Tibial nerve (tissue), 4 donors: ENCODE data around the gene DAG1. TPM values are rescaled to one million over a fixed set of nuclear protein-coding genes. Genes with fewer than 3 reads are reported as not detected.

Experiments used
- DNase-seq, 2 donors: peaks; one replicate each; pipeline ENCODE4 v3.0.0-alpha.2; 2019; ENCODE audit warnings: low spot score in 2 of 2
- H3K27ac ChIP-seq, 4 donors: fragments of 200-600 bp; sonication (generic) in 3 of 4; one replicate each; pipeline ENCODE4 v1.5.1; 2017 to 2019; ENCODE audit warnings: mild to moderate bottlenecking in 1 of 4
- H3K27me3 ChIP-seq, 2 donors: fragments of 200-600 bp; sonication (generic) in 1 of 2; one replicate each; pipeline versions ENCODE4 v1.5.1 to v1.6.0; 2017 to 2019
- H3K36me3 ChIP-seq, 3 donors: fragments of 200-600 bp; sonication (generic); one replicate each; pipeline ENCODE4 v1.5.1; 2018 to 2019
- H3K4me1 ChIP-seq, 4 donors: fragments of 200-600 bp; sonication (generic) in 3 of 4; one replicate each; pipeline ENCODE4 v1.5.1; 2017 to 2019
- H3K4me3 ChIP-seq, 4 donors: fragments of 200-600 bp; sonication (generic) in 3 of 4; one replicate each; pipeline ENCODE4 v1.5.1; 2017 to 2019; ENCODE audit warnings: mild to moderate bottlenecking in 1 of 4, moderate library complexity in 1 of 4
- H3K9me3 ChIP-seq, 4 donors: fragments of 200-600 bp; sonication (generic) in 3 of 4; one replicate each; pipeline ENCODE4 v1.5.1; 2017 to 2019
- EP300 ChIP-seq, 2 donors: sonication (generic); formaldehyde crosslinking; IDR thresholded peaks; one replicate each; pipeline ENCODE4 v1.6.1; 2017; ENCODE audit warnings: antibody characterized with exemption in 2 of 2, mild to moderate bottlenecking in 1 of 2
- POLR2A ChIP-seq, 2 donors: fragments of 450-650 bp; IDR thresholded peaks; one replicate each; pipeline ENCODE4 v1.6.1; 2017; ENCODE audit warnings: antibody characterized with exemption in 2 of 2, mild to moderate bottlenecking in 2 of 2, moderate library complexity in 2 of 2
- WGBS, 2 donors: methylation state at CpG; one replicate each; pipeline ENCODE4 v1.1.5; 2018; 5-methylcytosine and 5-hydroxymethylcytosine counted together
- total RNA-seq, 4 donors: library from RNA; depleted of rRNA; stranded (reverse); fragments of >200 nt; gene quantifications; one replicate each; pipeline ENCODE4 v1.1.0, GENCODE V29; 2016
- TF ChIP-seq, protein P1 (sequence below), 5 experiments: fragments of 200-600 bp in 3 of 5; fragments of 450-650 bp in 2 of 5; sonication (generic) in 3 of 5; IDR thresholded peaks; one replicate each; pipeline ENCODE4 v1.5.1; 2016 to 2019; ENCODE audit warnings: antibody characterized with exemption in 5 of 5, mild to moderate bottlenecking in 3 of 5, moderate library complexity in 2 of 5

The DAG1 gene
- total RNA-seq = 100 to 1,000 TPM; 113 to 142 (median 126) TPM

GRCh38 chr3:49469936-49470713 lies at the start of gene DAG1:
TSS of gene DAG1 (plus strand) at chr3:49470267. CDS start at chr3:49510535, 40,268 bp downstream.
- H3K4me3 ChIP-seq = peak within 1 kb of the TSS; percentile 73 to 97 (median 81)
- 0 to 1% methylated on average over 29 to 38 of the region's 108 CpGs for WGBS, 2 donors
- TF ChIP-seq POLR2A (IDR thresholded peaks at IDR 0.05) (peak; percentile 71 to 78), EP300 (IDR thresholded peaks at IDR 0.05) (peak in 1 of 2 donors; percentile 63)
- TF ChIP-seq, protein P1, sequence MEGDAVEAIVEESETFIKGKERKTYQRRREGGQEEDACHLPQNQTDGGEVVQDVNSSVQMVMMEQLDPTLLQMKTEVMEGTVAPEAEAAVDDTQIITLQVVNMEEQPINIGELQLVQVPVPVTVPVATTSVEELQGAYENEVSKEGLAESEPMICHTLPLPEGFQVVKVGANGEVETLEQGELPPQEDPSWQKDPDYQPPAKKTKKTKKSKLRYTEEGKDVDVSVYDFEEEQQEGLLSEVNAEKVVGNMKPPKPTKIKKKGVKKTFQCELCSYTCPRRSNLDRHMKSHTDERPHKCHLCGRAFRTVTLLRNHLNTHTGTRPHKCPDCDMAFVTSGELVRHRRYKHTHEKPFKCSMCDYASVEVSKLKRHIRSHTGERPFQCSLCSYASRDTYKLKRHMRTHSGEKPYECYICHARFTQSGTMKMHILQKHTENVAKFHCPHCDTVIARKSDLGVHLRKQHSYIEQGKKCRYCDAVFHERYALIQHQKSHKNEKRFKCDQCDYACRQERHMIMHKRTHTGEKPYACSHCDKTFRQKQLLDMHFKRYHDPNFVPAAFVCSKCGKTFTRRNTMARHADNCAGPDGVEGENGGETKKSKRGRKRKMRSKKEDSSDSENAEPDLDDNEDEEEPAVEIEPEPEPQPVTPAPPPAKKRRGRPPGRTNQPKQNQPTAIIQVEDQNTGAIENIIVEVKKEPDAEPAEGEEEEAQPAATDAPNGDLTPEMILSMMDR (IDR thresholded peaks at IDR 0.05) = peak in 2 of 5 experiments; percentile 32 to 46
- H3K36me3 ChIP-seq = peaks cover 0 to 10% (median 0%) of the 10 kb centered on the region in 3 donors
- H3K9me3 ChIP-seq = no peaks in the 10 kb centered on the region
- no peaks in the 10 kb centered on the region for H3K27me3 ChIP-seq
- peak; percentile 99 for DNase-seq
- peak within 1 kb of the TSS; percentile 95 to 99 (median 96) for H3K27ac ChIP-seq
- peaks cover 0 to 70% (median 41%) of the 10 kb centered on the region in 4 donors for H3K4me1 ChIP-seq

- no peak for TF ChIP-seq POLR2A (IDR thresholded peaks at IDR 0.05)
- TF ChIP-seq, protein P1 (IDR thresholded peaks at IDR 0.05) = no peak
- no peak for TF ChIP-seq EP300 (IDR thresholded peaks at IDR 0.05)
- Histone ChIP-seq H3K4me3 (peak overlapping the region; percentile 14 to 41 (median 32)), H3K27ac (peak overlapping the region in 3 of 4 donors; percentile 11 to 54 (median 32)), H3K27me3 (no peaks in the 10 kb centered on the region), H3K36me3 (peaks cover 0 to 64% (median 4%) of the 10 kb centered on the region in 3 donors), H3K4me1 (peaks cover 0 to 26% (median 2%) of the 10 kb centered on the region in 4 donors), H3K9me3 (no peaks in the 10 kb centered on the region)
- WGBS, 2 donors = 25 to 45% methylated on average over 14 of the region's 14 CpGs
- DNase-seq = no peak
Observed at GRCh38 chr3:49421890-49422378, 48.1 kb upstream of the DAG1 start.

GRCh38 chr3:49422379-49423248 lies 47.5 kb upstream of the DAG1 start, which contains the start of gene AMT:
TSS of gene AMT (minus strand) at chr3:49422473. CDS start at chr3:49422450, 23 bp downstream.
- WGBS, 2 donors = 36 to 60% methylated on average over 16 to 23 of the region's 25 CpGs
- Histone ChIP-seq H3K27me3 (no peaks in the 10 kb centered on the region), H3K4me3 (peak within 1 kb of the TSS; percentile 14 to 41 (median 32)), H3K9me3 (no peaks in the 10 kb centered on the region), H3K27ac (peak within 1 kb of the TSS in 3 of 4 donors; percentile 11 to 54 (median 32)), H3K36me3 (peaks cover 0 to 57% (median 4%) of the 10 kb centered on the region in 3 donors), H3K4me1 (peaks cover 0 to 21% (median 2%) of the 10 kb centered on the region in 4 donors)
- no peak for DNase-seq
- TF ChIP-seq, protein P1 (IDR thresholded peaks at IDR 0.05) = no peak
- TF ChIP-seq POLR2A (IDR thresholded peaks at IDR 0.05) = no peak
- TF ChIP-seq EP300 (IDR thresholded peaks at IDR 0.05) = no peak

DNA sequence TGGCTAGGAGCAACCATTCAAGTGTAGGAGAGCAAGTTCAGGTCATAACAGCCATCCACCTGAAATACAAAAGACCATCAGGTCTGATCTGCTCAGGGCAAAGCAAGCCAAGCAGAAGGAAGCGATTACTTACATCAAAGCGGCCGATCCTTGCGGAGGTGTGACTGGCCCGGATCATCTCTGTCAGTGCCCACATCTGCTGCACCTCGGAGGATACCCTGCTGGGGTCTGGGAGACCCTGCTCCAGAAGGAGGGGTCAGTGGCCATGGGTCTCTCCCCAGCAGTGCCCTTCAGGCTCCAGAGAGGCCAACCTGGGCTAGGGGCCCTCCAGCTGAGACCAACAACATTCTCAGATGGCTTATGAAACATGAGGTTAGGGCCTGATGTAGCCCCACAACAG lies 45.3 kb upstream of the DAG1 start:
- H3K9me3 ChIP-seq = no peaks in the 10 kb centered on the region
- 89 to 93% methylated on average over 6 of the region's 6 CpGs for WGBS, 2 donors
- no peak for DNase-seq
- no peak overlapping the region for H3K27ac ChIP-seq
- no peak overlapping the region for H3K4me3 ChIP-seq
- H3K27me3 ChIP-seq = no peaks in the 10 kb centered on the region
- H3K4me1 ChIP-seq = peaks cover 0 to 31% (median 6%) of the 10 kb centered on the region in 4 donors
- H3K36me3 ChIP-seq = peaks cover 0 to 40% (median 0%) of the 10 kb centered on the region in 3 donors
- TF ChIP-seq, protein P1 (IDR thresholded peaks at IDR 0.05) = no peak
- TF ChIP-seq EP300 (IDR thresholded peaks at IDR 0.05) (no peak), POLR2A (IDR thresholded peaks at IDR 0.05) (no peak)
